AG09309 (cell line): ENCODE results near the gene NCKAP1.
"Not testable (repeated sequence)": the region's sequence is repeated elsewhere in the genome, so short reads cannot be mapped to it uniquely, and the experiment has no call there.

Source experiments
- DNase-seq: peaks from one replicate; pipeline ENCODE4 v3.0.0-alpha.2; 2010; ENCODE audit warnings: low read depth
- H3K4me3 ChIP-seq: 2 replicates; pipeline ENCODE4 v1.5.1; 2011; ENCODE audit warnings: mild to moderate bottlenecking, low read depth, low read length, moderate library complexity; ENCODE audit not compliant: control insufficient read depth
- CTCF ChIP-seq: IDR thresholded peaks from 2 replicates; pipeline ENCODE4 v1.5.1; 2011; ENCODE audit warnings: mild to moderate bottlenecking, low read depth, low read length, inconsistent platforms; ENCODE audit not compliant: insufficient read depth, control insufficient read depth; ENCODE audit errors: missing control alignments

Gene NCKAP1

GRCh38 chr2:183009249-183009899 lies 28.9 kb downstream of the NCKAP1 start:
- no peak for DNase-seq
- TF ChIP-seq CTCF, result no peak
- H3K4me3 ChIP-seq, result no peak overlapping the region

GRCh38 chr2:183001948-183002347 lies 36.3 kb downstream of the NCKAP1 start:
- no peak for DNase-seq
- H3K4me3 ChIP-seq, result no peak overlapping the region
- no peak for TF ChIP-seq CTCF

DNA sequence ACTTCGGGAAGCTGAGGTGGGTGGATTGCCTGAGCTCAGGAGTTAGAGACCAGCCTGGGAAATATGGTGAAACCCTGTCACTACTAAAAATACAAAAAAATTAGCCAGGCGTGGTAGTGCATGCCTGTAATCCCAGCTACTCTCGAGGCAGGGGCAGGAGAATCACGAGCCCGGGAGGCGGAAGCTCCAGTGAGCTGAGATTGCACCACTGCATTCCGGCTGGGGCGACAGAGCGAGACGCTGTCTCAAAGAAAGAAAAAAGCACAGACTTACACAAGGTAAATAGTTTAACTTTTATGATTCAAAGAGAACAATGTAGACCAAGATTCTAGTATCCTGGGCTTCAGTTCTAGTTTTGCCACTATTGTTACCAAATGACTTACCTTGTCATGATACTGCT lies 37.4 kb downstream of the NCKAP1 start:
- no peak overlapping the region for H3K4me3 ChIP-seq
- no peak for DNase-seq
- TF ChIP-seq CTCF, result no peak

GRCh38 chr2:182999348-183000028 lies 38.8 kb downstream of the NCKAP1 start:
- H3K4me3 ChIP-seq, result no peak overlapping the region
- TF ChIP-seq CTCF, result no peak
- DNase-seq, result no peak

GRCh38 chr2:182994228-182994912 lies 43.9 kb downstream of the NCKAP1 start:
- TF ChIP-seq CTCF, result no peak
- DNase-seq, result no peak
- H3K4me3 ChIP-seq, result no peak overlapping the region

- TF ChIP-seq CTCF, result no peak
- no peak for DNase-seq
- H3K4me3 ChIP-seq, result no peak overlapping the region
These were observed 55.3 kb downstream of the NCKAP1 start for GRCh38 chr2:182982941-182983340.

DNA sequence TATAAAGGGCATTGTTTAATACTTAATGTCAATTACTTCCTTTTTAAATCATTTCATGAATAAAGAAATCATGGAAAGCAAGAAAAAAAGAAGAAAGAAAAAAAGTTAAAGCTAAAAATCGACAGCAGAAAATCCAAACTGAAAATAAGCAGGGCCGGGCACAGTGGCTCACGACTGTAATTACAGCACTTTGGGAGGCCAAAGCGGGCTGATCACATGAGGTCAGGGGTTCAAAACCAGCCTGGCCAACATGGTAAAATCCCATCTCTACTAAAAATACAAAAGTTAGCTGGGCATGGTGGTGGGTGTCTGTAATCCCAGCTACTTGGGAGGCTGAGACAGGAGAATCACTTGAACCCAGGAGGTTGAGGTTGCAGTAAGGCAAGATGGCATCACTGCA lies 56.8 kb downstream of the NCKAP1 start:
- DNase-seq, H3K4me3 ChIP-seq: not testable (repeated sequence)
